HEK293 (cell line): ENCODE results near the gene KLF11.

Experiments
- CTCF ChIP-seq: fragments of 450-650 bp; formaldehyde crosslinking; IDR thresholded peaks from 2 replicates; pipeline ENCODE4 v1.5.1; 2016; ENCODE audit warnings: missing biosample characterization, missing genetic modification characterization
- ZBTB7A ChIP-seq: fragments of 450-650 bp; formaldehyde crosslinking; IDR thresholded peaks from 2 replicates; pipeline ENCODE4 v1.5.1; 2016; ENCODE audit warnings: low read depth, missing biosample characterization, missing genetic modification characterization
- ZNF510 ChIP-seq: fragments of 450-650 bp; formaldehyde crosslinking; IDR thresholded peaks from 2 replicates; pipeline ENCODE4 v1.5.1; 2018; ENCODE audit warnings: mild to moderate bottlenecking, missing genetic modification characterization, missing biosample characterization; ENCODE audit not compliant: insufficient replicate concordance

- TF ChIP-seq ZNF510 (no peak), CTCF (no peak), ZBTB7A (tag by site-specific recombination) (no peak)
These were observed 21.3 kb upstream of the KLF11 start for GRCh38 chr2:10022041-10022421.
